Keratinocyte (primary cell): ENCODE measurements around the gene CLDN5. TPM values are rescaled to one million over a fixed set of nuclear protein-coding genes. Genes with fewer than 3 reads are reported as not detected.

Experiments used
- DNase-seq: peaks from one replicate; pipeline ENCODE4 v3.0.0-alpha.2; 2011; ENCODE audit warnings: low read depth, missing footprints, low spot score
- FAIRE-seq: peaks from 2 replicates; lab custom pipeline; 2011; peaks lifted over from hg19 to GRCh38; lab: Jason Lieb, UNC
- H2AFZ ChIP-seq: 2 replicates; pipeline ENCODE4 v1.6.0; 2012; ENCODE audit warnings: low read length, control low read depth, inconsistent platforms; ENCODE audit not compliant: control insufficient read depth
- H3K27ac ChIP-seq: 2 replicates; pipeline ENCODE4 v1.5.1; 2011; ENCODE audit warnings: low read length; ENCODE audit not compliant: control insufficient read depth, insufficient read depth
- H3K27me3 ChIP-seq: 3 replicates; pipeline ENCODE4 v1.6.0; 2011; ENCODE audit warnings: low read length; ENCODE audit not compliant: control insufficient read depth, insufficient read depth; ENCODE audit errors: extremely low read depth
- H3K36me3 ChIP-seq, 2 experiments: 2 replicates in 1 of 2; 3 replicates in 1 of 2; pipeline ENCODE4 v1.5.1; 2011; ENCODE audit warnings: low read length in 2 of 2, mild to moderate bottlenecking in 1 of 2; ENCODE audit not compliant: control insufficient read depth in 2 of 2, insufficient read depth in 2 of 2; ENCODE audit errors: extremely low read depth in 1 of 2
- H3K4me1 ChIP-seq: 3 replicates; pipeline ENCODE4 v1.5.1; 2011; ENCODE audit warnings: low read length; ENCODE audit not compliant: control insufficient read depth, insufficient read depth; ENCODE audit errors: extremely low read depth
- H3K4me2 ChIP-seq: 3 replicates; pipeline ENCODE4 v1.6.0; 2011; ENCODE audit warnings: low read depth, low read length; ENCODE audit not compliant: control insufficient read depth, insufficient read depth; ENCODE audit errors: extremely low read depth
- H3K4me3 ChIP-seq, 3 experiments: fragments of 200-600 bp in 1 of 3; sonication (generic) in 1 of 3; 2 replicates in 2 of 3; 3 replicates in 1 of 3; pipeline ENCODE4 v1.5.1; 2011 to 2016; ENCODE audit warnings: low read length in 3 of 3, mild to moderate bottlenecking in 3 of 3, control low read depth in 2 of 3, inconsistent platforms in 1 of 3, low read depth in 1 of 3, mixed read lengths in 1 of 3, mixed run types in 1 of 3, moderate library complexity in 1 of 3; ENCODE audit not compliant: control insufficient read depth in 2 of 3, insufficient read depth in 2 of 3; ENCODE audit errors: extremely low read depth in 1 of 3
- H3K79me2 ChIP-seq: 2 replicates; pipeline ENCODE4 v1.6.0; 2012; ENCODE audit warnings: low read length; ENCODE audit not compliant: control insufficient read depth, insufficient read depth
- H3K9ac ChIP-seq: 3 replicates; pipeline ENCODE4 v1.6.0; 2011; ENCODE audit warnings: low read length; ENCODE audit not compliant: control insufficient read depth, insufficient read depth; ENCODE audit errors: extremely low read depth
- H3K9me1 ChIP-seq: 3 replicates; pipeline ENCODE4 v1.6.0; 2011; ENCODE audit warnings: low read length; ENCODE audit not compliant: control insufficient read depth, insufficient read depth; ENCODE audit errors: extremely low read depth
- H3K9me3 ChIP-seq: 2 replicates; pipeline ENCODE4 v1.5.1; 2012; ENCODE audit warnings: low read depth, low read length; ENCODE audit not compliant: control insufficient read depth
- H4K20me1 ChIP-seq: 3 replicates; pipeline ENCODE4 v1.6.0; 2011; ENCODE audit warnings: low read length; ENCODE audit not compliant: control insufficient read depth, insufficient read depth; ENCODE audit errors: extremely low read depth
- EZH2 ChIP-seq: IDR thresholded peaks from one replicate; pipeline ENCODE4 v1.6.1; 2012; ENCODE audit warnings: inconsistent platforms, mild to moderate bottlenecking, low read length, moderate library complexity
- dilution Hi-C: fragments of 300-500 bp; cut with MboI; formaldehyde crosslinking; loops from one replicate; pipeline ENCODE4 v1.7.0; 2020; ENCODE audit warnings: low sequenced_read_pairs; ENCODE audit not compliant: extremely low pct_ligation_motif_present
- polyA plus RNA-seq, 5 experiments: library from polyadenylated mRNA; depleted of rRNA in 3 of 5; stranded (reverse) in 3 of 5; stranded (forward) in 1 of 5; unstranded in 1 of 5; fragments of >200 nt; gene quantifications; 1 replicate in 1 of 5; 2 replicates in 3 of 5; 3 replicates in 1 of 5; pipeline versions ENCODE4 v1.2.1 to v1.2.3, GENCODE V29; 2011 to 2012; ENCODE audit warnings: missing spikeins in 2 of 5, low read depth in 1 of 5, low replicate concordance in 1 of 5
- TF ChIP-seq, protein P1 (sequence below), 3 experiments: IDR thresholded peaks in 1 of 3; conservative IDR thresholded peaks in 1 of 3; optimal IDR thresholded peaks in 1 of 3; 2 replicates in 2 of 3; 3 replicates in 1 of 3; pipeline versions ENCODE3 to v1.5.1; 2011; ENCODE audit warnings: low read length in 3 of 3, mild to moderate bottlenecking in 3 of 3, moderate library complexity in 2 of 3, control low read depth in 1 of 3, inconsistent platforms in 1 of 3; ENCODE audit not compliant: insufficient read depth in 2 of 3; ENCODE audit errors: extremely low read depth in 1 of 3

The CLDN5 gene
- polyA plus RNA-seq, 1 donor (not counting 4 experiments of a cell fraction or from before 2014, with no cell fraction given) = not detected

DNA sequence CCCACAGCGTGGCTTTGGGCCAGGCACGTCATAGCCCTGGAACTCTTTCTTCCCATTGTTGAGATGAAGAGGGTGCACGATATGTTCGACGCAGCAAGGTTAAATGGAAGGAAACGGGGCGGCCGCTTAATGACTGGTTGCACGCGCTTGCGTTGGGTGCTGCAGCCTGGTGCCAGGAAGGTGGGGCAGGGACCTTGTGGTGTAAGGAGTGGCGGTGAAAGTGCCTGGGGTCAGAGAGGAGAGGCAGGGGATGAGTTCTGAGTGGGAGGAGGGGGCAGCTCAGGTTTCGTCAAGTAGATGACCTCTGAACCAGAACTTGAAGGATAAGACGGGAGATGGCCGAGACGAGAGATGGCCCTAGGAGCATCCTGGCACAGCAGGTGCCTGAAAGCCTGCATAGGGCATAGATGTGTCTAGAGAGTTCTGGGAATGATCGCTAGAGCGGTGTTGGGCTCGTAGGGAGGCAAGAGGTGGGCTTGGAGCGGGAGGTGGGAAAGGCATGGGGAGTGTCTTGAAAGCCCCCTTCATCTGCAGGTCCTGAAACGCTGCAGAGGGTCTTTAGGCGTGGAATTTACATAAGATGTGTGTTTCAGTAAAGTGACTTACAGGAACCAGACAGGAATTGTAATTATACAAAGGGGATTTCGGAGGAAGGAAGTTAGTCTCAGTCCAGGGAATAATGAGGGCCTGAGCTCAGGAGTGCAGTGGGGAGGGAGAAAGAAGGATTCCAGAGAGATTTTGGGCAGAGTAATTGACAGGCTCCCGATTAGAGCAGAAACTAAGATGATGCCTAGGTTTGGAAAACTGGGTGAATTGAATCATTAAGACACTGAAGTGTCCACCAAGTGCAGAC lies 43.2 kb upstream of the CLDN5 start:
- no peak for FAIRE-seq
- no peaks in the 10 kb centered on the region for H3K27me3 ChIP-seq
- no peaks in the 10 kb centered on the region for H3K79me2 ChIP-seq
- H3K36me3 ChIP-seq = no peaks in the 10 kb centered on the region
- no peaks in the 10 kb centered on the region for H4K20me1 ChIP-seq
- no peak for TF ChIP-seq EZH2
- TF ChIP-seq, protein P1, sequence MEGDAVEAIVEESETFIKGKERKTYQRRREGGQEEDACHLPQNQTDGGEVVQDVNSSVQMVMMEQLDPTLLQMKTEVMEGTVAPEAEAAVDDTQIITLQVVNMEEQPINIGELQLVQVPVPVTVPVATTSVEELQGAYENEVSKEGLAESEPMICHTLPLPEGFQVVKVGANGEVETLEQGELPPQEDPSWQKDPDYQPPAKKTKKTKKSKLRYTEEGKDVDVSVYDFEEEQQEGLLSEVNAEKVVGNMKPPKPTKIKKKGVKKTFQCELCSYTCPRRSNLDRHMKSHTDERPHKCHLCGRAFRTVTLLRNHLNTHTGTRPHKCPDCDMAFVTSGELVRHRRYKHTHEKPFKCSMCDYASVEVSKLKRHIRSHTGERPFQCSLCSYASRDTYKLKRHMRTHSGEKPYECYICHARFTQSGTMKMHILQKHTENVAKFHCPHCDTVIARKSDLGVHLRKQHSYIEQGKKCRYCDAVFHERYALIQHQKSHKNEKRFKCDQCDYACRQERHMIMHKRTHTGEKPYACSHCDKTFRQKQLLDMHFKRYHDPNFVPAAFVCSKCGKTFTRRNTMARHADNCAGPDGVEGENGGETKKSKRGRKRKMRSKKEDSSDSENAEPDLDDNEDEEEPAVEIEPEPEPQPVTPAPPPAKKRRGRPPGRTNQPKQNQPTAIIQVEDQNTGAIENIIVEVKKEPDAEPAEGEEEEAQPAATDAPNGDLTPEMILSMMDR (optimal IDR thresholded peaks at IDR 0.05 in 1 of 3, IDR thresholded peaks at IDR 0.05 in 1 of 3, conservative IDR thresholded peaks at IDR 0.05 in 1 of 3; ENCODE audit: extremely low read depth in 1 of 3, insufficient read depth in 2 of 3, low read length in 3 of 3) = no peak
- no peak overlapping the region for H3K27ac ChIP-seq
- H3K4me3 ChIP-seq = no peak overlapping the region
- H3K4me2 ChIP-seq = no peak overlapping the region
- H2AFZ ChIP-seq = no peak overlapping the region
- peaks cover 30% of the 10 kb centered on the region for H3K4me1 ChIP-seq
- dilution Hi-C loops = no loop called here
- no peak overlapping the region for H3K9ac ChIP-seq
- no peaks in the 10 kb centered on the region for H3K9me3 ChIP-seq
- DNase-seq = no peak
- H3K9me1 ChIP-seq = peaks cover 4% of the 10 kb centered on the region

DNA sequence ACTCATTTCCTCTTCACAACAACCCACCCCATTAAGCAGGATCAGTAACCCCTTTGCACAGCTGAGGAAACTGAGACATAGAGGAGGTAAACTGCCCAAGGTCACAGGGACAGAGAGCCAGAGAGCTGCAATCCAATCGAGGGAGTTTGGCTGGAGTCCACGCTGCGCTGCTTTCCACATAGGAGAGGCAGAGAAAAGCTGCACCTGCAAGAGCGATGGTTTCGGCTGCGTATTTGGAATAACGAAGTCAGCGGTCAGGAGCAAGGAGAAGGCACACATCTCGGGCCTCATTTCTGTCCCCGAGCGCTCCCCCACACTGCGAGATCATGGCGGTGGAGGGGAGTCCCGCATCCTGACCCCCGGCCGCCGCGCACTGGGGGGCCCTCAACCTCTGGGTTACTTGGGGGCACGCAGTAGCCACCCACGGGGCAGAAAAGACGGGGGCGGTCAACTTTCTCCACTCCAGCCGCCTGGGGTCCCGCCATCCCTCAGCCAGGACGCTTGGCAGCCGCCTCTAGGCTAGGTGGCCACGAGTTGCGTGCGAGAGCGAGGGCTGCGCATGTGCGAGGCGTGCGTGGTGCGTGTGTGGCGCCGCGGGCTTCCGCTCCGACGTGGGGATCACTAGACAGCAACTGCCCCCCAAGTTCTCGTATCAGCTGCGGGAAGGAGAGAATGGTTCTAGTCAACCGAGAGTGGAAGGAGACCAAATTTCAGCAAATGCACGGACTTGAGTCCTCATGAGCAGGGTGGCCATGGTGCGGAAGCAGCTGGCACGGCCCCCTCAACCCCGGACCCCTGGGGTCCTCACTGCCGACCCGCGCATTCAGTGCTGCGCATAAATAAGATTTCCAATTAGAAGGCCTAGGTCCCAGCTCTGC lies 42.3 kb upstream of the CLDN5 start:
- peaks cover 4% of the 10 kb centered on the region for H3K9me1 ChIP-seq
- no peak overlapping the region for H3K27ac ChIP-seq
- no peak overlapping the region for H3K9ac ChIP-seq
- no peak for TF ChIP-seq EZH2
- TF ChIP-seq, protein P1 (optimal IDR thresholded peaks at IDR 0.05 in 1 of 3, IDR thresholded peaks at IDR 0.05 in 1 of 3, conservative IDR thresholded peaks at IDR 0.05 in 1 of 3; ENCODE audit: extremely low read depth in 1 of 3, insufficient read depth in 2 of 3, low read length in 3 of 3) = no peak
- H3K4me2 ChIP-seq = peak overlapping the region; percentile 48
- FAIRE-seq (no peak), DNase-seq (no peak)
- H3K79me2 ChIP-seq = no peaks in the 10 kb centered on the region
- H3K27me3 ChIP-seq = no peaks in the 10 kb centered on the region
- H2AFZ ChIP-seq = no peak overlapping the region
- H3K9me3 ChIP-seq = no peaks in the 10 kb centered on the region
- no peaks in the 10 kb centered on the region for H4K20me1 ChIP-seq
- dilution Hi-C loops = no loop called here
- peaks cover 21% of the 10 kb centered on the region for H3K4me1 ChIP-seq
- no peaks in the 10 kb centered on the region for H3K36me3 ChIP-seq
- H3K4me3 ChIP-seq = no peak overlapping the region
